HCT116 (cell line): ENCODE measurements around the gene SEMA3C.

Experiments
- POLR2A ChIP-seq: IDR thresholded peaks from 2 replicates; pipeline ENCODE4 v1.7.0; 2011; ENCODE audit warnings: borderline replicate concordance; ENCODE audit not compliant: insufficient read depth, insufficient read length; ENCODE audit errors: extremely low read depth
- POLR2AphosphoS5 ChIP-seq: IDR thresholded peaks from 2 replicates; pipeline ENCODE4 v1.6.1; 2011; ENCODE audit warnings: mild to moderate bottlenecking, low read depth, low read length, moderate library complexity

DNA sequence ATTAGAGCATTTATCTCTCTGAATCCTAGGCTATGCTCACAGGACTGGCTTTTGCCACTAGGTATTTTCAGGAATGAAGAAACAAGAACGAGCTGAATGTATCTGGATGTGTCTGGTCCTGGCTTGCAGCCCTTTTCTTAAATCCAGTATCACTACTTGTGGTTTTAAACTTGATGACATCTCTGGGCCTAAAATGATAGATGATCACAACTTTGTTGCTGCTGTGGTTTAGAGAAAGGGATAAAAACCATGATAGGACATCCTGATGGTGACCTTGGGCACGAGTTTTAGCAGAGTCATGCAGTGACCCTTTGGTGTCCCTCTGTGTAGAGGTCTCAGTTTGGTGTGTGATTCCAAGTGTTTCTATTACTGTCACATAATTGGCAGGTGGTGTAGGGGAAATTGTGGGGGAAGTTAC lies 31.7 kb upstream of the SEMA3C start:
- TF ChIP-seq POLR2AphosphoS5 (no peak), POLR2A (no peak)
